Measurements from ENCODE around the gene JMJD6. TPM values are rescaled to one million over a fixed set of nuclear protein-coding genes. Genes with fewer than 3 reads are reported as not detected.
A peak's percentile ranks its signal among the peaks of the same experiment; 100 is the strongest.

The JMJD6 gene
- total RNA-seq, 1 donor from 2014 or later, result 15.7 TPM

DNA sequence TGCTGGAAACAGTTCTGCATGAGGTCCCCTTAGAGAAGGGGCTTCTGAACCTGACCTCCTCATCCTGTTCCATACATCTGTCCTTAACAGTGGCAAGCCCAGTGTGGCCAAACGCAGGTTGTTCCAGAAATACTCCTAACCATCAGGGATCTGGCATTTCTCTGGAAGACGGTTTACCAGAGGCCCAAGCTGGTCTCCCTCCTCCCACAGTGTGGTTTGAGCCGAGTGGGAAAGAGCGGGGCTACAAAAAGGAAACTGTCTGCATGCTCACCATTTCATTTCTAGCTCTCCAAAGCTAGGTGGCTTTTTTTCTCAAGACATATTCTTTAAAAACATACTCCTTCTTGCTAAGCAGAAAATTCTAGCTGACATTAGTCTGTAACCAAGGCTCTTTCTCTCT lies 21.6 kb downstream of the JMJD6 start:
- H3K27ac Mint-ChIP-seq, result peak overlapping the region; percentile 59
- no peaks in the 10 kb centered on the region for H3K9me3 Mint-ChIP-seq
- H3K27me3 Mint-ChIP-seq (ENCODE audit: low read depth), result no peaks in the 10 kb centered on the region
- TF ChIP-seq, protein P1, sequence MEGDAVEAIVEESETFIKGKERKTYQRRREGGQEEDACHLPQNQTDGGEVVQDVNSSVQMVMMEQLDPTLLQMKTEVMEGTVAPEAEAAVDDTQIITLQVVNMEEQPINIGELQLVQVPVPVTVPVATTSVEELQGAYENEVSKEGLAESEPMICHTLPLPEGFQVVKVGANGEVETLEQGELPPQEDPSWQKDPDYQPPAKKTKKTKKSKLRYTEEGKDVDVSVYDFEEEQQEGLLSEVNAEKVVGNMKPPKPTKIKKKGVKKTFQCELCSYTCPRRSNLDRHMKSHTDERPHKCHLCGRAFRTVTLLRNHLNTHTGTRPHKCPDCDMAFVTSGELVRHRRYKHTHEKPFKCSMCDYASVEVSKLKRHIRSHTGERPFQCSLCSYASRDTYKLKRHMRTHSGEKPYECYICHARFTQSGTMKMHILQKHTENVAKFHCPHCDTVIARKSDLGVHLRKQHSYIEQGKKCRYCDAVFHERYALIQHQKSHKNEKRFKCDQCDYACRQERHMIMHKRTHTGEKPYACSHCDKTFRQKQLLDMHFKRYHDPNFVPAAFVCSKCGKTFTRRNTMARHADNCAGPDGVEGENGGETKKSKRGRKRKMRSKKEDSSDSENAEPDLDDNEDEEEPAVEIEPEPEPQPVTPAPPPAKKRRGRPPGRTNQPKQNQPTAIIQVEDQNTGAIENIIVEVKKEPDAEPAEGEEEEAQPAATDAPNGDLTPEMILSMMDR (IDR thresholded peaks at IDR 0.05; ENCODE audit: unreplicated experiment), result no peak
- no peak for DNase-seq (ENCODE audit: low spot score in 2 of 2, unreplicated experiment in 2 of 2)
- H3K4me1 Mint-ChIP-seq, result peaks cover 50% of the 10 kb centered on the region
- no peak overlapping the region for H3K4me3 Mint-ChIP-seq
- H3K36me3 Mint-ChIP-seq, result no peaks in the 10 kb centered on the region

DNA sequence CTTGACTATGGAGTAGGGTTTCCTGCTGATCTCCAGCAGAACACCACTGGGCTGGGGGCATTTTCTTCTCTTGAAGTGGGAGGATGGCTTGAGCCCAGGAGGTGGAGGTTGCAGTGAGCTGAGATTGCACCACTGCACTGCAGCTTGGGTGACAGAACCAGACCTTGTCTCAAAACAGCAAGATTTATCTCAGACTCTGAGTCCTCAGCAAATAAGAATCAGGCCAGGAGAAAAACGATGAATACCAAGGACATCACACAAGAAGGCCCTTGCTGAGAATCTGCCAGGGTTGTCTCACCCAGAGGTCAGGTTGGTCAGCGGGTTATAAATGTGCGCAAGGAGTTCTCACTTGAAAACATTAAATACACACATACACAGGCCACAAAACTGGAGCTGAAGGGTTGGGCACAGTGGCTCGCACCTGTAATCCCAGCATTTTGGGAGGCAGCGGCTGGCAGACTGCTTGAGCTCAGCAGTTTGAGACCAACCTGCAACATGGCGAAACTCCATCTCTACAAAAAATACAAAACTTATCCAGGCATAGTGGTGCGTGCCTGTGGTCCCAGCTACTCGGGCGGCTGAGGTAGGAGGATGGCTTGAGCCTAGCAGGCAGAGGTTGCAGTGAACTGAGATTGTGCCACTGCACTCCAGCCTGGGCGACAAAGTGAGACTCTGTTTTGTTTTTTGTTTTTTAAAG lies 23.3 kb downstream of the JMJD6 start:
- Mint-ChIP-seq H3K9me3 (no peaks in the 10 kb centered on the region), H3K27me3 (ENCODE audit: low read depth) (no peaks in the 10 kb centered on the region), H3K4me3 (no peak overlapping the region), H3K27ac (no peak overlapping the region), H3K36me3 (no peaks in the 10 kb centered on the region), H3K4me1 (peaks cover 33% of the 10 kb centered on the region)
- no peak for DNase-seq (ENCODE audit: low spot score in 2 of 2, unreplicated experiment in 2 of 2)
- TF ChIP-seq, protein P1 (IDR thresholded peaks at IDR 0.05; ENCODE audit: unreplicated experiment), result no peak

DNA sequence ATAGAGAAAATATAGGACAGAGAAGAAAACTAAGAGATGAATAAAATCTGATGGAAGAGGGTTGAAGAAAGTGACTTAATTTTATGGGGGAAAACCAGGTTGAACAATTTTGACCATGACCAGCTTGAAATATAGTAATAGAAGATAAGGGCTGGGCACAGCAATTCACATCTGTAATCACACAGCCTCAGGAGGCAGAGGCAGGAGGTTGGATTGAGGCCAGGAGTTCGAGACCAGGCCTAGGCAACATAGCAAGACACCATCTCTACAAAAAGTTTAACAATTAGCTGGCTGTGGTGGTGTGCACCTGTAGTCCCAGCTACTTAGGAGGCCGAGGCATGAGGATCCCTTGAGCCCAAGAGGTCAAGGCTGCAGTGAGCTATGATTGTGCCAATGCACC lies 24.3 kb downstream of the JMJD6 start:
- no peaks in the 10 kb centered on the region for H3K27me3 Mint-ChIP-seq (ENCODE audit: low read depth)
- peak overlapping the region; percentile 80 for H3K27ac Mint-ChIP-seq
- no peak for DNase-seq (ENCODE audit: low spot score in 2 of 2, unreplicated experiment in 2 of 2)
- no peaks in the 10 kb centered on the region for H3K36me3 Mint-ChIP-seq
- H3K9me3 Mint-ChIP-seq, result no peaks in the 10 kb centered on the region
- H3K4me3 Mint-ChIP-seq, result no peak overlapping the region
- peaks cover 38% of the 10 kb centered on the region for H3K4me1 Mint-ChIP-seq
- TF ChIP-seq, protein P1 (IDR thresholded peaks at IDR 0.05; ENCODE audit: unreplicated experiment), result no peak

DNA sequence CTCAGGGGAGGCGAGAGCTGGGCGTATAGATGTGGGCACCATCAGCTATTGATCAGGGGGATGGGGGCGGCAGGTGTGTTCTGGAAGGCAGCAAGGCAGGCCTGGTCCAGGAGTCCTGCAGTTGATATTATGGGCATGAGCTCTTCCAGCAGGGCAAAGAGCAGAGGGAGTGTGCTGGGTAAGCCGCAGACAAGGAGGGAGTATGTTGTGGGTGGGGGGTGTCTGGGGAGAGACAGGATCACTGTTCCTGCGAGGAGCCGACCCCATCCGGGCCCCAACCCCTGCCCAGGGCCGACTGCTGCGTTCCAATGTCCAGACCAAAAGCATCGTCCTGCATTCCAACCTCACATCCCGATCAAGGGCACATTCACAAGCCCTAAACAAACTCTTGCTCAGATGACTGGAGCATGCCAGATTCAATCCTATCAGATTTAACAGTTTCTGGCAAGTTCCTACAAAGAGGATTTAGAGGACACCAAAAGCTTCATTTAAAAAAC lies 24.9 kb downstream of the JMJD6 start:
- Mint-ChIP-seq H3K27me3 (ENCODE audit: low read depth) (no peaks in the 10 kb centered on the region), H3K27ac (peak overlapping the region; percentile 80), H3K9me3 (no peaks in the 10 kb centered on the region), H3K36me3 (no peaks in the 10 kb centered on the region), H3K4me1 (peaks cover 39% of the 10 kb centered on the region), H3K4me3 (peak overlapping the region; percentile 50)
- no peak for DNase-seq (ENCODE audit: low spot score in 2 of 2, unreplicated experiment in 2 of 2)
- TF ChIP-seq, protein P1 (IDR thresholded peaks at IDR 0.05; ENCODE audit: unreplicated experiment), result no peak

DNA sequence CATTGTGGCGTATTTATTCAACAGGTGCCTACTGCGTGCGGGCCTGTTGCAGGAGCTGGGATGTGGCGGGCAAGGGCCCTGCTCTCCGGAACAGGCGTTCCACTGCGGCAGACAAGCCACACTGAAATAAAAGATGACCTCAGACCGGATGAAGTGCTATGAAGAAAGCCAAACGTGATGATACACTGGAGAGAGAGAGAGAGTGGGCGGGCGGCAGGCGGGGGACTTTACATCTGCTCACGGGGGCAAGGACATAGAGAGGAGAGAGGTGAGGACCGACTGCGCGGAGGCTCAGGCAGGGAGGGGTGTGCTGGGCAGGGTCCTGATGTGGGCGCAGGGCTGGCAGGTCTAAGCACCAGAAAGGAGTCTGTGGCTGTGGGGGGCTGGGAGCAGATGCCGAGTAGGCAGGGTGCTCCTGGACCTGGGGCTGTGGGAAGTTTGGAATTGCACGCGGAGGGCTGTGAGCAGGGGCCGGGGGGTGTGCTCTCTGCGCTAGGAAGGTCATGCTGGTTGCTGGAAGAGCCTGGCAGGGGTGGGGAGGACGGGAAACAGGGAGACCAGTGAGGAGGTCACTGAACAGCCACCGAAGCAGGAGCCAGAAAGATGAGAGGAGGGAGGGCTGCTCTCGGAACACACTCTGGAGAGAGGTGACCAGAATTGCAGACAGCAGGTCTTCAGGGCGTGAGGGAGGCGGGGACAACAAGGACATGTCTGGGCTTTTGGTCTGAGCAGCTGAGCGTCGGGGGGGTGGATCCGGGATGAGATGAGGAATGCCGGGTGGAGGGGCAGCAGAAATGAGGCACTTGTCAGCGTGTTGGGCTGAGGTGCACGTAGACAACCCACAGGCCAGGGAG lies 25.6 kb downstream of the JMJD6 start:
- Mint-ChIP-seq H3K27me3 (ENCODE audit: low read depth) (no peaks in the 10 kb centered on the region), H3K4me3 (peak overlapping the region; percentile 50)
- no peak for DNase-seq (ENCODE audit: low spot score in 2 of 2, unreplicated experiment in 2 of 2)

More for the DNA sequence above, 25.6 kb downstream of the JMJD6 start:
- no peaks in the 10 kb centered on the region for H3K36me3 Mint-ChIP-seq
- H3K4me1 Mint-ChIP-seq, result peaks cover 39% of the 10 kb centered on the region
- peak overlapping the region; percentile 80 for H3K27ac Mint-ChIP-seq
- TF ChIP-seq, protein P1 (IDR thresholded peaks at IDR 0.05; ENCODE audit: unreplicated experiment), result no peak
- no peaks in the 10 kb centered on the region for H3K9me3 Mint-ChIP-seq

Measured in mesothelial cell of epicardium (in vitro differentiated cells).